HCT116 (cell line): ENCODE measurements around the gene ARFGAP1. TPM values are rescaled to one million over a fixed set of nuclear protein-coding genes. Genes with fewer than 3 reads are reported as not detected.

Experiments
- ATAC-seq: fragments of 200-7000 bp; cut with Tn5 transposase; 2 replicates; pipeline ENCODE4 v1.9.1; 2020; ENCODE audit warnings: mild to moderate bottlenecking, moderate library complexity
- BruUV-seq: library from RNA; stranded (reverse); fragments of 400-500 nt; replicated peaks from 2 replicates; lab custom pipeline; 2021; lab: Mats Ljungman, UMichigan
- CTCF ChIA-PET: fragments of 300-600 bp; sonication (Branson Sonifier 250); formaldehyde crosslinking; loops from one replicate; lab custom pipeline; 2021; ENCODE audit warnings: antibody characterized with exemption; lab: Charles Lee
- POLR2A ChIA-PET: fragments of 300-600, 350-600 bp; sonication (Branson Sonifier 250); formaldehyde crosslinking; loops from one replicate; lab custom pipeline; 2021; ENCODE audit warnings: antibody characterized with exemption; lab: Charles Lee
- RAD21 ChIA-PET, 2 experiments: fragments of 300-600 bp; sonication (Branson Sonifier 250); formaldehyde crosslinking; loops; one replicate each; lab custom pipeline; 2023; ENCODE audit warnings: low total read pairs in 2 of 2; ENCODE audit not compliant: uncharacterized antibody in 2 of 2, unreplicated experiment in 2 of 2, low non-redundant PET in 1 of 2; lab: Charles Lee
- DNase-seq: peaks from one replicate; pipeline ENCODE4 v3.0.0-alpha.2; 2010; ENCODE audit warnings: low read depth, low spot score
- H2AFZ ChIP-seq: fragments of 200-600 bp; shearing (Covaris generic), sonication (generic); 2 replicates; pipeline ENCODE4 v1.6.1; 2017; ENCODE audit warnings: low read depth, mixed run types, mixed read lengths, antibody characterized with exemption, low read length; ENCODE audit not compliant: poor library complexity, severe bottlenecking
- H3K27ac ChIP-seq: 2 replicates; pipeline ENCODE4 v1.5.1; 2012; ENCODE audit warnings: low read depth, low read length
- H3K27me3 ChIP-seq: fragments of 200-600 bp; sonication (generic); 2 replicates; pipeline ENCODE4 v1.6.1; 2016; ENCODE audit warnings: mixed run types, low read length, mixed read lengths; ENCODE audit not compliant: insufficient read depth
- H3K36me3 ChIP-seq, 2 experiments: fragments of 200-500 bp in 1 of 2; fragments of 200-600 bp in 1 of 2; sonication (Bioruptor generic) in 1 of 2; sonication (generic) in 1 of 2; 2 replicates each; pipeline versions ENCODE4 v1.5.1 to v1.6.1; 2014 to 2016; ENCODE audit warnings: low read length in 2 of 2, inconsistent platforms in 1 of 2, mixed read lengths in 1 of 2, mixed run types in 1 of 2; ENCODE audit not compliant: insufficient read depth in 2 of 2, control insufficient read depth in 1 of 2
- H3K4me1 ChIP-seq, 2 experiments: fragments of 200-600 bp in 1 of 2; sonication (generic) in 1 of 2; 2 replicates each; pipeline versions ENCODE4 v1.5.1 to v1.6.1; 2012 to 2017; ENCODE audit warnings: low read length in 2 of 2, inconsistent platforms in 1 of 2, mild to moderate bottlenecking in 1 of 2, mixed read lengths in 1 of 2, mixed run types in 1 of 2, moderate library complexity in 1 of 2; ENCODE audit not compliant: insufficient read depth in 2 of 2, control insufficient read depth in 1 of 2
- H3K4me2 ChIP-seq: fragments of 200-600 bp; sonication (generic); 2 replicates; pipeline ENCODE4 v1.6.1; 2017; ENCODE audit warnings: mixed run types, low read length, mixed read lengths
- H3K4me3 ChIP-seq, 2 experiments: fragments of 200-600 bp in 1 of 2; sonication (generic) in 1 of 2; replicated peaks in 1 of 2; 2 replicates each; pipeline ENCODE4 v1.5.1; 2011 to 2016; ENCODE audit warnings: low read length in 2 of 2, control low read depth in 1 of 2, low read depth in 1 of 2, mild to moderate bottlenecking in 1 of 2, mixed read lengths in 1 of 2, mixed run types in 1 of 2
- H3K79me2 ChIP-seq: fragments of 200-600 bp; sonication (generic); 2 replicates; pipeline ENCODE4 v1.6.1; 2017; ENCODE audit warnings: mild to moderate bottlenecking, mixed run types, low read length, moderate library complexity, mixed read lengths; ENCODE audit not compliant: insufficient read depth
- H3K9ac ChIP-seq: fragments of 200-600 bp; sonication (generic); 2 replicates; pipeline ENCODE4 v1.6.1; 2016; ENCODE audit warnings: low read length, mixed read lengths
- H3K9me2 ChIP-seq: fragments of 200-600 bp; sonication (generic), shearing (Covaris generic); 2 replicates; pipeline ENCODE4 v1.6.1; 2017; ENCODE audit warnings: mixed run types, mild to moderate bottlenecking, moderate library complexity; ENCODE audit not compliant: insufficient read depth
- H3K9me3 ChIP-seq, 2 experiments: fragments of 200-500 bp in 1 of 2; fragments of 200-600 bp in 1 of 2; sonication (Bioruptor generic) in 1 of 2; sonication (generic) in 1 of 2; 2 replicates each; pipeline ENCODE4 v1.6.1; 2014 to 2017; ENCODE audit warnings: low read length in 2 of 2, mixed read lengths in 2 of 2, inconsistent platforms in 1 of 2, low read depth in 1 of 2, mild to moderate bottlenecking in 1 of 2, mixed run types in 1 of 2, moderate library complexity in 1 of 2; ENCODE audit not compliant: control insufficient read depth in 1 of 2, insufficient read depth in 1 of 2
- H4K20me1 ChIP-seq: fragments of 200-600 bp; sonication (generic), shearing (Covaris generic); 2 replicates; pipeline ENCODE4 v1.6.1; 2017; ENCODE audit warnings: mixed run types, mild to moderate bottlenecking, moderate library complexity; ENCODE audit not compliant: insufficient read depth
- CBX3 ChIP-seq: IDR thresholded peaks from 2 replicates; pipeline ENCODE4 v1.6.1; 2012; ENCODE audit warnings: low read depth
- CEBPB ChIP-seq: IDR thresholded peaks from 2 replicates; pipeline ENCODE4 v1.6.1; 2012; ENCODE audit warnings: low read depth
- EGR1 ChIP-seq: IDR thresholded peaks from 2 replicates; pipeline ENCODE4 v1.6.1; 2012; ENCODE audit warnings: low read depth
- FOSL1 ChIP-seq: IDR thresholded peaks from 2 replicates; pipeline ENCODE4 v1.6.1; 2012; ENCODE audit warnings: low read depth
- POLR2AphosphoS5 ChIP-seq: IDR thresholded peaks from 2 replicates; pipeline ENCODE4 v1.6.1; 2011; ENCODE audit warnings: mild to moderate bottlenecking, low read depth, low read length, moderate library complexity
- RAD21 ChIP-seq: IDR thresholded peaks from 2 replicates; pipeline ENCODE4 v1.6.1; 2012; ENCODE audit warnings: low read depth, mild to moderate bottlenecking
- SIN3A ChIP-seq: IDR thresholded peaks from 2 replicates; pipeline ENCODE4 v1.6.1; 2012; ENCODE audit warnings: low read depth
- SP1 ChIP-seq: IDR thresholded peaks from 2 replicates; pipeline ENCODE4 v1.6.1; 2012; ENCODE audit warnings: low read depth
- YY1 ChIP-seq: IDR thresholded peaks from 2 replicates; pipeline ENCODE4 v1.6.1; 2011; ENCODE audit warnings: low read length, low read depth, moderate library complexity, mild to moderate bottlenecking; ENCODE audit not compliant: insufficient replicate concordance; ENCODE audit errors: extremely low read depth
- ZNF274 ChIP-seq: fragments of 200-500 bp; sonication (Bioruptor generic); IDR thresholded peaks from 2 replicates; pipeline ENCODE4 v1.6.1; 2014; ENCODE audit warnings: mild to moderate bottlenecking, low read depth, low read length, inconsistent platforms
- intact Hi-C: fragments of 100-400 bp; cut with micrococcal nuclease; formaldehyde crosslinking; loops from 2 replicates; pipeline ENCODE4 v1.10.0; 2022
- total RNA-seq: library from RNA; stranded (reverse); gene quantifications from one replicate; pipeline ENCODE4 v1.2.1, GENCODE V29; 2021; ENCODE audit not compliant: unreplicated experiment
- TF ChIP-seq, protein P1 (sequence below): IDR thresholded peaks from 2 replicates; pipeline ENCODE4 v1.6.1; 2012
- TF ChIP-seq, protein P2 (sequence below), 3 experiments: fragments of 200-600 bp in 1 of 3; sonication (generic) in 1 of 3; IDR thresholded peaks in 2 of 3; conservative IDR thresholded peaks in 1 of 3; 2 replicates each; pipeline ENCODE4 v1.5.1; 2012 to 2017; ENCODE audit warnings: low read depth in 2 of 3, low read length in 2 of 3, antibody characterized with exemption in 1 of 3, borderline replicate concordance in 1 of 3, control low read depth in 1 of 3, mild to moderate bottlenecking in 1 of 3, mixed read lengths in 1 of 3, mixed run types in 1 of 3, moderate library complexity in 1 of 3; ENCODE audit not compliant: insufficient read depth in 1 of 3
- TF ChIP-seq, protein P3 (sequence below): IDR thresholded peaks from 2 replicates; pipeline ENCODE4 v1.6.1; 2012; ENCODE audit warnings: low read depth

ARFGAP1 gene
- total RNA-seq, 1 experiment from 2014 or later: 94.4 TPM

DNA sequence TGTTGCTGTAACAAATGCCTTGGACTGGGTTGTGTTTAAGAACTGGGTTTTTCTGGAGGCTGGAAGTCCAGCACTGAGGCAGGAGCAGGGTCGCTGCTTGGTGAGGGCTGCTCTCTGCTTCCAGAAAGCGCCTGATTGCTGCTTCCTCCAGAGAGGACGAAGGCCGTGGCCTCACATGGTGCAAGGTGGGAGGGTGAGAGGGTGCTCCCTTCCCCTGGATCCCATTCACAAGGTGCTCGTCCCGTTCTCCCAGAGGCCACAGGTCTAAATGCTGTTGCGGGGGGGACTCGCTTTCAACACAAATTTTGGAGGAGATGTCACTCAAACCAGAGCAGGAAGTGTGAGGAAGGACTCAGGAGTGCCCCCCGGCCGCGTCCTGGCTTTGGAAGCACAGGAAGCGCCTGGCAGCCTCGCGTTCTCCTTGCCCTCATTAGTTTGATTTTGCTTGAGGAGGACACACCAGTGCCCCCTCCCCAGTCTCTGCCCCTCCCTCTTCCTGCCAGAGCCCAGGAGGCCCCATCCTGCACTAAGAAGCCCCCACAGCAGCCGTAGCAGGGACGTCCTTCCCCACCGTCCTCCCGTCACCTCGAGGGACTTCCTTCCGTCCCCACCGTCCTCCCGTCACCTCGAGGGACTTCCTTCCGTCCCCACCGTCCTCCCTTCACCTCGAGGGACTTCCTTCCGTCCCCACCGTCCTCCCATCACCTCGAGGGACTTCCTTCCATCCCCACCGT lies 10.7 kb upstream of the ARFGAP1 start:
- no peak for ATAC-seq
- no TSS peak for BruUV-seq
- Histone ChIP-seq H3K27me3 (no peaks in the 10 kb centered on the region), H3K27ac (no peak overlapping the region), H3K36me3 (no peaks in the 10 kb centered on the region), H2AFZ (no peak overlapping the region)
- intact Hi-C loops: no loop called here
- RAD21 ChIA-PET: no interaction called here
- POLR2A ChIA-PET: no interaction called here
- TF ChIP-seq EGR1 (no peak), RAD21 (no peak), CBX3 (no peak), ZNF274 (no peak), CEBPB (no peak), FOSL1 (no peak), POLR2AphosphoS5 (no peak), YY1 (no peak), SIN3A (no peak), SP1 (no peak)
- TF ChIP-seq, protein P1, sequence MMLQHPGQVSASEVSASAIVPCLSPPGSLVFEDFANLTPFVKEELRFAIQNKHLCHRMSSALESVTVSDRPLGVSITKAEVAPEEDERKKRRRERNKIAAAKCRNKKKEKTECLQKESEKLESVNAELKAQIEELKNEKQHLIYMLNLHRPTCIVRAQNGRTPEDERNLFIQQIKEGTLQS: no peak
- TF ChIP-seq, protein P2, sequence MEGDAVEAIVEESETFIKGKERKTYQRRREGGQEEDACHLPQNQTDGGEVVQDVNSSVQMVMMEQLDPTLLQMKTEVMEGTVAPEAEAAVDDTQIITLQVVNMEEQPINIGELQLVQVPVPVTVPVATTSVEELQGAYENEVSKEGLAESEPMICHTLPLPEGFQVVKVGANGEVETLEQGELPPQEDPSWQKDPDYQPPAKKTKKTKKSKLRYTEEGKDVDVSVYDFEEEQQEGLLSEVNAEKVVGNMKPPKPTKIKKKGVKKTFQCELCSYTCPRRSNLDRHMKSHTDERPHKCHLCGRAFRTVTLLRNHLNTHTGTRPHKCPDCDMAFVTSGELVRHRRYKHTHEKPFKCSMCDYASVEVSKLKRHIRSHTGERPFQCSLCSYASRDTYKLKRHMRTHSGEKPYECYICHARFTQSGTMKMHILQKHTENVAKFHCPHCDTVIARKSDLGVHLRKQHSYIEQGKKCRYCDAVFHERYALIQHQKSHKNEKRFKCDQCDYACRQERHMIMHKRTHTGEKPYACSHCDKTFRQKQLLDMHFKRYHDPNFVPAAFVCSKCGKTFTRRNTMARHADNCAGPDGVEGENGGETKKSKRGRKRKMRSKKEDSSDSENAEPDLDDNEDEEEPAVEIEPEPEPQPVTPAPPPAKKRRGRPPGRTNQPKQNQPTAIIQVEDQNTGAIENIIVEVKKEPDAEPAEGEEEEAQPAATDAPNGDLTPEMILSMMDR (IDR thresholded peaks at IDR 0.05 in 2 of 3, conservative IDR thresholded peaks at IDR 0.05 in 1 of 3; ENCODE audit: borderline replicate concordance in 1 of 3, insufficient read depth in 1 of 3, low read depth in 2 of 3, low read length in 2 of 3): no peak
- TF ChIP-seq, protein P3, sequence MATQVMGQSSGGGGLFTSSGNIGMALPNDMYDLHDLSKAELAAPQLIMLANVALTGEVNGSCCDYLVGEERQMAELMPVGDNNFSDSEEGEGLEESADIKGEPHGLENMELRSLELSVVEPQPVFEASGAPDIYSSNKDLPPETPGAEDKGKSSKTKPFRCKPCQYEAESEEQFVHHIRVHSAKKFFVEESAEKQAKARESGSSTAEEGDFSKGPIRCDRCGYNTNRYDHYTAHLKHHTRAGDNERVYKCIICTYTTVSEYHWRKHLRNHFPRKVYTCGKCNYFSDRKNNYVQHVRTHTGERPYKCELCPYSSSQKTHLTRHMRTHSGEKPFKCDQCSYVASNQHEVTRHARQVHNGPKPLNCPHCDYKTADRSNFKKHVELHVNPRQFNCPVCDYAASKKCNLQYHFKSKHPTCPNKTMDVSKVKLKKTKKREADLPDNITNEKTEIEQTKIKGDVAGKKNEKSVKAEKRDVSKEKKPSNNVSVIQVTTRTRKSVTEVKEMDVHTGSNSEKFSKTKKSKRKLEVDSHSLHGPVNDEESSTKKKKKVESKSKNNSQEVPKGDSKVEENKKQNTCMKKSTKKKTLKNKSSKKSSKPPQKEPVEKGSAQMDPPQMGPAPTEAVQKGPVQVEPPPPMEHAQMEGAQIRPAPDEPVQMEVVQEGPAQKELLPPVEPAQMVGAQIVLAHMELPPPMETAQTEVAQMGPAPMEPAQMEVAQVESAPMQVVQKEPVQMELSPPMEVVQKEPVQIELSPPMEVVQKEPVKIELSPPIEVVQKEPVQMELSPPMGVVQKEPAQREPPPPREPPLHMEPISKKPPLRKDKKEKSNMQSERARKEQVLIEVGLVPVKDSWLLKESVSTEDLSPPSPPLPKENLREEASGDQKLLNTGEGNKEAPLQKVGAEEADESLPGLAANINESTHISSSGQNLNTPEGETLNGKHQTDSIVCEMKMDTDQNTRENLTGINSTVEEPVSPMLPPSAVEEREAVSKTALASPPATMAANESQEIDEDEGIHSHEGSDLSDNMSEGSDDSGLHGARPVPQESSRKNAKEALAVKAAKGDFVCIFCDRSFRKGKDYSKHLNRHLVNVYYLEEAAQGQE: no peak
- TF ChIP-seq, all 23 proteins: peak for 0
- no peaks in the 10 kb centered on the region for H3K9me3 ChIP-seq
- CTCF ChIA-PET: no interaction called here
- H3K4me2 ChIP-seq: no peak overlapping the region
- H4K20me1 ChIP-seq: no peaks in the 10 kb centered on the region
- no peaks in the 10 kb centered on the region for H3K4me1 ChIP-seq
- no peak overlapping the region for H3K9ac ChIP-seq
- H3K79me2 ChIP-seq: no peaks in the 10 kb centered on the region
- no peak overlapping the region for H3K4me3 ChIP-seq
- no peaks in the 10 kb centered on the region for H3K9me2 ChIP-seq
- DNase-seq: no peak
